ENCODE data around the gene ME3.

- TF ChIP-seq CTCF (IDR thresholded peaks at IDR 0.05) (no peak), POLR2A (IDR thresholded peaks at IDR 0.05) (no peak)
These were observed 46.6 kb upstream of the ME3 start for GRCh38 chr11:86718999-86719398.

All from right lobe of liver (tissue), 4 donors.